Suprapubic skin (tissue), 3 donors: ENCODE results near the gene KYNU.

Experiments used
- CTCF ChIP-seq, 2 donors: fragments of 200-600 bp in 1 of 2; fragments of 450-650 bp in 1 of 2; sonication (generic) in 1 of 2; IDR thresholded peaks; one replicate each; pipeline ENCODE4 v1.5.1; 2016 to 2019; ENCODE audit warnings: antibody characterized with exemption in 2 of 2, mild to moderate bottlenecking in 1 of 2, moderate library complexity in 1 of 2
- EP300 ChIP-seq: sonication (generic); formaldehyde crosslinking; IDR thresholded peaks from one replicate; pipeline ENCODE4 v1.6.1; 2017; ENCODE audit warnings: antibody characterized with exemption

- TF ChIP-seq EP300 (no peak), CTCF (IDR thresholded peaks at IDR 0.05) (no peak)
Observed at GRCh38 chr2:142961202-142961601, 83.7 kb downstream of the KYNU start.
